Measurements from ENCODE around the gene IFRD1.
A peak's percentile ranks its signal among the peaks of the same experiment; 100 is the strongest.

The IFRD1 gene

DNA sequence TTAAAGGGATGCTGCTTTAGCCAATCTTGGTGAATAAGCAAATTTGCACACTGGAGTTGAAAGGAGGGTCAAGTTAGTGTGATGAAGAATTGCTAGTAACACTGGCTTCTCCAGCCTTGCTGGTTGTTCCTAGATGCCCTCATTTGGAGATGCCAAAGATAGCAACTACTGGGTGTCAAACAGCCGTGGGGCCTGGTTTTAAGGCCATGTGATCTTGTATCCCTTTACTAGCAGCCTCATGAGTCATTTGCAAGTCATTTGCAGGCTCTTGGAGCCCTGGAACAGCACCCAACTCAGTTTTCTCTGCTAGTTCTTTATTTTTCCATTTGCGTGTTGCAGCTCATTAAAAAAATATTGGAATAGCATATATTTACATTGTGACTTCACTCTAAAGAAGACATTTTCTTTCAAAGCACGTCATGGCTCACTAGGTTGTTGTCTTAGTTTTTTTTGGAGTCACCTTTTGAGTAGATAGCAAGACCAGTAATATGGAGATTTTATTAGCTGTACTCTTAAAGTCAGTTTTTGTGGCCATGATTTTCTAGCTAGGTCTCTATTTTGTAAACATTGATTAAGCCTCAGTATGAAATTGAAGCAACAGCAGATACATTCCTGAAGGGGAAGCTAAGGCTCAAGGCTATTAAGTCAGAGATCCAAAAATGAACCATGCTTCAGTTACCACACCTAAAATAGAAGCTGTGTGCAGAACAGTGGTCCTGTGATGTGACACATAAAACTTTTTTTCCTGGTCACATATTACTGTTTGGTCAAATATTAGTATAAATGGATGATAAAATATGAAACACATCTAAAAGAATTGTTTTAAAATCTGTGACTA lies 31.8 kb downstream of the IFRD1 start:
- DNase-seq (ENCODE audit: extremely low spot score, insufficient read length, low read depth) (no peak), FAIRE-seq (no peak)

DNA sequence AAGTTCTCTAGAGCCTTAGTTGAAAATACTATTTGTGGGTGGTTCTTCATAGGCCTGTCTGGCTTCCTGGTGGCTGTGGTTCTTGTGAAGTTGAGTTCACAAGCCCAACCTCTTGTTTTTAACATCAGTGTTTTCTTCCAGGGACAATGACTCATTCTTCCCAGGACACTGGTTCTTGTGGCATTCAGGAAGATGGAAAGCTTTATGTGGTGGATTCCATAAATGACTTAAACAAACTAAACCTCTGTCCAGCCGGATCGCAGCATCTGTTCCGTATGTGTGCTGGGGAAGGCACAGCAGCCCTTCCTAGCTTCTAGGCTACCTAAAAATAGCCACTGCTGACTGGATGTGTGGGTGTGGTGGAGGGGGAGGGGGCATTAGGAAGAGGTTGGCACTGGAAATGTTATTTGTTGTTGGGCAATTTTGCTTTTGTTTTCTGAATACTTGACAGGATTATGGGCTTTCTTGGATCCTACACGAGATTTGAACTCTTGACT lies 34.5 kb downstream of the IFRD1 start:
- DNase-seq (ENCODE audit: extremely low spot score, insufficient read length, low read depth) = no peak
- no peak for FAIRE-seq

DNA sequence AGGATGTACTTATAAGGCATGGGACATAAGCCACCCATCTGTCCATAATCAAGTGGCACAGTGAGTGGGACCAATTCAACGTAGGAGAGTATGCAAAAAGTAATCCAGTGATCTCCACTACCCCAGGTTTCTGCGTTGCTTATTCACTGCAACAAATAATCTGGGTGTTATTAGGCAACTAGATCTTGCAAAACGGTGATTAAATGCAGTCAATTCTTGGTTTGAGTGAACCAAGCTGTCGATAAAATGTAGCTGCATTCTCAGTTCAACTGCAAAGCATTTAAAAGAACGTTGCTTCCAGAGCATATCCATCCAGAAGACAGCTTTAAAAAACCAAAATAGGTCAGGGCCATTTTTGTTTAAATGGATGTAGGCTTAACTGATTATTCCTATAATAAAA lies 35.5 kb downstream of the IFRD1 start:
- DNase-seq (ENCODE audit: extremely low spot score, insufficient read length, low read depth) (no peak), FAIRE-seq (no peak)

DNA sequence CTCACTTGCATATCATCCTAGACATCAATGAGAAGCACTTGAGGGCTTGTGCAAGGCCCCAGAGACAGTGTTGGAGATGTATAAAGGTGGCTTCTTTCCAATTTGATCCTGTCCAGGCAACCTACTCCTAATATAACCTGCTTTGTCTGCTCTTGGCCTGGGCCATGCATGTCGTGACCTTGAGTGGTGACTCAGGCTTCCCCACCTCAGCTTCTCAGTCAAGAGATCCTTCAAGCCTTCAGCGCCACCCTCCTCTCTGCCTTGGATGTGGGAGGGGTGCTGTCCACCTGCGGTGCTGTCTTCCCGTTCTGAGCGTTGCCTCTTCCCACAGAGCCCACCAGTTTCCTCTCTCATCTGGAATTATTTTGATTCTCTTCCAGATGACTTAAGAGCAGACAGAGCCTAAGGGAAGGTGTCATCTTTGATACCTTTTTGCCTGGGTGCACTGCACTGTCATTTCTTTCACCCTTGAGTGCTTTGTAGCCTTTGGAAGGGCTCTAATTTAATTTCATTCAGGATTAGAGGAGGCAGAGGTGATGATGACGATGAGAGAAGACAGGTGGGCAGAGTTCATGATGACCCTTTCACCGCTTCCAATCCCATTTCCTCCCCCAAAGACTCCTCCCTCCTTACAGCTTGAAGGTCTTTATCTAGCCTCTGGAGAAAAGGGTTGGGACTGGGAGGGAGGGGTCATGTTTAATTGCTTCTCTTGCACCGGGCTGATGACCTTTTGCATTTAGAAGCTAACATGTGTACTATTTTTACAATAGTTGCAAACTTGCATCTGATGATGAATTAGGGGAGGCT lies 37.4 kb downstream of the IFRD1 start:
- DNase-seq (ENCODE audit: extremely low spot score, insufficient read length, low read depth) (no peak), FAIRE-seq (no peak)

DNA sequence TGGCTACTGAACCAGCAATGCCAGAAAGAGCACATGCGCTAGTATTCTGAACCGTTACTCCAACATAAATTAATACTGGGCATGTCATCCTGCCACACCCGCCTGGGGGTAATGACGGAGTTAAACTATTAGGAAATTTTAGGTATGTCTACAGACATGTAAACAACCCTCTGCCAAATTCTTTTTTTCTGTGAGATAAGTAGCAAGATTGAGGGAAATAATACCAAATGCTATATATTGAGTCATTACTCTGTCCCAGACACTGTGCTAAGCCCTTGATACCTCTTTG lies 37.9 kb downstream of the IFRD1 start:
- no peak for FAIRE-seq
- DNase-seq (ENCODE audit: extremely low spot score, insufficient read length, low read depth) = no peak

DNA sequence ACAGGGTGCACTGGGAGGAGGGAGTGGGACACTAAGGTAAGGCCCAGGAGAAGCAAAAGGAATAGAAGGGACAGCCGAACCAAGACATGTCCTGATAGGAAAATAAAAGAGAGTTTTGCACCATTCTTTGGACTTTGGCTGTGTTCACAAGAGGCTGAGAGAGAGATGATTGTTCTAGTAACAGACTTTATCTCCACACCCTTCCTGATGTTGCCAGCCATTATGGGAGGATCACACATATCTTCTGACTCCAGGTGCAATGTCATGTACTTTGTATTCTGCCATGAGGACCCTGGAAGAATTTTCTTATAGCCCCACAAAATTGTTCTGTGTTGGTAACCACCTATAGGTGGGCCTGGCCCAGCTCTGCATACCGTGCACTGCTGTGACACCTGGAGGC lies 41.9 kb downstream of the IFRD1 start:
- FAIRE-seq (no peak), DNase-seq (ENCODE audit: extremely low spot score, insufficient read length, low read depth) (no peak)

DNA sequence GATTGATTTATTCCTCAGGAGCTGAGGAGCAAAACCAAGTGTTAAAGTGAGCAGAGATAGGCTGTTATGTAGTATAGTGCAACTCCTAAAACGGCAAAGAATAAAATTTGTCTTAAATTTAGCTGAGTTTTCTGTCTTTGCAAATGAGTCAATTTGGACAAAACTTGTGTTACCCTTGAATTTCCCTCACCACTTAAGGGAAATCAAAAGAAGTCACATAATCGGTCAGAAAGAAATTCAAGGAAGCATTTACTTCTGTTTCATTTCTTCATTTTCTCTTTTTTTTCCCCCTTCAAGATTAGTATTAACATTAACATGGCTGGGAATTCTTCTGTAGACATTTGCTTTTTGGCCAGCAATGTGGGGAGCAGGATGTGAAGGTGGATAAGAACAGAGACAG lies 44.4 kb downstream of the IFRD1 start:
- DNase-seq (ENCODE audit: extremely low spot score, insufficient read length, low read depth) = no peak
- FAIRE-seq = no peak

DNA sequence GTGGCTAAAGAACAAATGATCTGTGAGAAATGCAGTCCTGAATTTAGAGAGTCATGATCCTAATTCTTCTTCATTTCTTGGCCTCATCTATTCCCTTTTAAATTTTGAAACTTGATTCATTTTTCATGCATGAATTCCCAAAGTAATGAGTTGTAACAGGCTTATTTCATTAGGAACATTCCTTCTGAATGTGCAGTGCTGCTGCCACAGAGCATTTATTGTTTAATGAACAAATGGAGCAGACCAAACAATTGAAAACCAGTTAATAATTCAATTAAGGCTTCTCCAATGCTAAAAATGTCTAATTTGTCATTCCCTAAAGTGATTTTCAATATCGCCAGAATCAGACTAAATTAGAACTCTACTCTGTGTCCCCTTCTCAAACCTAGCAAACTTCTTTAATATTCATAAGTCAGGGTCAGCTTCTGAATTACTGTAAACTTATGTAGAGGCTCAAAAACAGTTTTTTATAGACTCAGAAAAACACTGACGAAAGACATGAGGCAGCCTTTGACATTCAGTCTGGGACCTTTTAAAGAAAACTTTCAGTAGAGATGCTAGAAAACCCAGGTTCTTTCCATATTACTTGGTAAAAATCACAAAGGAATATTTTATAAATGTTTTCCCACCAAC lies 45.0 kb downstream of the IFRD1 start:
- DNase-seq (ENCODE audit: extremely low spot score, insufficient read length, low read depth) = no peak
- FAIRE-seq = no peak

DNA sequence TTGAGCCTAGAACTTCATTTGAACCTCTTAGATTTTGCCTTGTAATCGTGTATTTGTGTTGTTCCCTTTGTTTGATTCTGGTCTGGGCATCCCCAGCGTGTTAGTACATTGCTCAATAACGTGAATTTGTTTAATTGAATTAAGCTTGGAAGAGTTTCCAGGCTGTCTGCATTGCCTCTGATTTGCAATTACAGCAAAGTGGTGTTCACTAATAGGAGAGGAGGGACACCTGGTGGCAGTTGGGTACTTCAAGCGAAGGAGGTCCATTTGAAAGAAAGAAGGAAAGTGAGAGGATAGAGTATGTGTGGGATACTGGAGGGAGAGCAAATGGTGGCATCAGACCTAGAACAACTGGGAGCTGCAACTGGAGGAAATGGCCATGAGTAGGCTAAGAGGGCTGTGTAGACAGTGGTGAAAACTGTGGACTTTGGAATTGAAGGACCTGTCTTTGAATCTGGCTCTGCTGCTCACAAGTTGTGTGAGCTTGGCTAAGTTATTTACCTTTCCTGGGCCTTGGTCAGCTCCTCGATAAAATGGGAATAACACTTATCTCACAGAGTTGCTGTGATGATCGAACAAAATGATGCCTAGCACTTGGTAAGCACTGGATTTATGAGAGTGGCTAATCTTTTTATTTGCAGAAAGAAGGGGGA lies 45.7 kb downstream of the IFRD1 start:
- no peak for DNase-seq (ENCODE audit: extremely low spot score, insufficient read length, low read depth)
- peak; percentile 62 for FAIRE-seq

DNA sequence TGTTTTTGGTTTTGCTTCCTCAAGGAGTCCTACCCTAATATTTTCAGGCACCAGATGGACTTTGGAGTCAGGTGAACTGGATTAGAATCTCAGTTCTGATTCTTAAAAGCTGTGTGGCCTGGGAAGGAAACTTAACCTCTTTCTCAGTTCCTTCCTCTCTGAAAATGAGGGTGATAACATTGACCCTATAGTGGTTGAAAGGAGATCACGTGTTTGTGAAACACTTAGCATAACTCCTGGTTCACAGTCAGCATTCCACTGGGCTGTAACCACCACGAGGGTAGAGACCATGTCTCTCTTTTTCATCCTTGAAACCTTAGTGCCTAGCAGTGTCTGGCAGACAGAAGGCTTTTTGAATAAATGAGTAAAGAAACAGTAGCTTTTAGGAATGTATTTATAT lies 47.2 kb downstream of the IFRD1 start:
- no peak for DNase-seq (ENCODE audit: extremely low spot score, insufficient read length, low read depth)
- FAIRE-seq = peak; percentile 31

DNA sequence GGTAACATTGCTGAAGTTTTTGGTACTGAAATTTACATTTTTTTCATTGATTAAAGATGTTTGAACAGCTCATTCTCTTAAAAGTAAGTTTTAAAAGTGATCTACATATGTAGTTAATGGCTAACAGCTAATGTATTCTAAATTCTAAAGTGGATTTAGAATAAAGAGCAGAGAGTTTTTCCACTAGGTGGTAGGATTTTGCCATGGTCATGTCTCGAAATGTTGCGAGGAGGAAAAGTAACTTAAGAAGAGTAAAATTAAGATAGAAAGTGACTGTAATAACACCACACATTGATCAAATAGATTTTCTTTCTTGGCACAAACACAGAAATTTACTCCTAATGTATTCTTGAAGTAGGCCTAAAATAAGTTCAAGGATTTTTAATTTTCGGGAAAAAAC lies 50.4 kb downstream of the IFRD1 start:
- DNase-seq (ENCODE audit: extremely low spot score, insufficient read length, low read depth) = no peak
- no peak for FAIRE-seq

DNA sequence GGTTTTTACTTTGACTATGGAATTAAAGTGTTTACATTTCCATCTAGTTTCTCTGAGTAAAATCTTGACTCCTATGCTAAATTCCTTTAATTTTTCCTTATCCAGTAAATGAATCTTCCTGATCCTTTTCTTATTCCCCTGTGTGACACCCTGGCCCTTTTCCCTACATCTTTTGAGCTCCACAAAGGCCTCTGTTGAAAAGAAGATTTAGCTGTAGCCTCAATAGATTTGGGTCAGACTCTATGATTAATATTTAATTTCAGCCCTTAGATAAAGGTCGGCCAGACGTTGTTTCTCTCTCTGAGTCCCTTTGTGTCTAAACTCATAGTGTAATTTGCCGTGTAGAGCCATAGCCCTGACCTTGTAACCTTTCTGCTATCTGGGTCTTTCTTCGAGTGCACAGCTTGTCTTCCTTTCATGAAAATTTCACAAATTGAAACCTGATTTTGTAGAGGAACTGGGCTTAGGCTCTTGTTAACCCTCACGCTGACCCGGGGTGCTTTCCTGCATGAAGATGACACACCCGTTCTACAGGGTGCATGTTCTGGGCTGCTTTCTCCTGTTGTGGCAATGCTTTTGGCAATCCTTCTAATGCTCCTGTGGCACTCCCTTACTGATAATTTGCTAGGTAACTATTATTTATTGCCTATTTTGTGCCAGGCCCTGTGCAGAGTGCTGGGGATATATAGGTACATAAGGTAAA lies 51.7 kb downstream of the IFRD1 start:
- FAIRE-seq (no peak), DNase-seq (ENCODE audit: extremely low spot score, insufficient read length, low read depth) (no peak)

DNA sequence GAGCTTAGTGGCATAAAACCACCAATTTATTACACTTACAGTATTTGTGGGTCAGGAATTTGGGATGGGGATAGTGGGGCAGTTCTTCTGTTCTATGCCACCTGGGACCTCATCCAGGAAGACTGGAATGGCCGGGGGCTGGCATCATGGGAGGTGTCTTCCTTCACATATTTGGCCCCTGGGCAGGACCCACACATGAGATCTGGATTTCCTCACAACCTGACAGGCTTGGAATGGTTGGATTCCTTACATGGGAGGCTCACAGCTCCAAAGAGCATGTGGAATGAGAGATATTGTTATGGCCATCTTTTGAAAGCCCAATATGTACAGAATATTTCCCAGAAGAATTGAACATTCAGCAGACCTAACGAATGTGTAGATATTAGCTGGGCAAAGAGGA lies 52.4 kb downstream of the IFRD1 start:
- no peak for DNase-seq (ENCODE audit: extremely low spot score, insufficient read length, low read depth)
- FAIRE-seq = no peak

DNA sequence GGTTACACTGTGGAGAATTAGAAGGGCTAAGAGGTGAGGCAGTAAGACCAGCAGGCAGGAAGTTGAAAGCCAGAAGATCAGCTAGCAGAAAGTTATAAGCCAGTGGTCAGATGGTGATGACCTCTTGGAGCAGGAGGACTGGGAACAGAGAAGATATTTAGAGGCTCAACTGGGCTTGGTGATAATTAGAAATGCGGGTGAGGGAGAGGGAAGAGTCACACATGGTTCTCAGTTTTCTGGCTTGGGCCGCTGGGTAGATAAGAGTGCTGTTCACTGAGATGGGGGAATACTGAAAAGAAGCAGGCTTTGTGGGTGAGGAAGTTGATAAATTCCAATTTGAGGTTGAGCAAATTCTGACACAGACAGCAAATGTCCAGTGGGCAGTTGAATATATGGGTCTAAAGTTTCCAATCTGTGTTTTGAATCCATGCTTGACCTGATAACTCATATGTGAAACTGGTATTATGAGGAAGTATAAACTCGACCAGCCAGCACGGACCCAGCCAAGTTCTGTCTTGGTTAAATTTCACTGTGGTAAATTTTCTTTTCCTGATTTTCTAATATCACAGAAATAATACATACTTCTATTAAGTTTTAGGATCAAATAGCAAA lies 53.2 kb downstream of the IFRD1 start:
- FAIRE-seq (no peak), DNase-seq (ENCODE audit: extremely low spot score, insufficient read length, low read depth) (no peak)

DNA sequence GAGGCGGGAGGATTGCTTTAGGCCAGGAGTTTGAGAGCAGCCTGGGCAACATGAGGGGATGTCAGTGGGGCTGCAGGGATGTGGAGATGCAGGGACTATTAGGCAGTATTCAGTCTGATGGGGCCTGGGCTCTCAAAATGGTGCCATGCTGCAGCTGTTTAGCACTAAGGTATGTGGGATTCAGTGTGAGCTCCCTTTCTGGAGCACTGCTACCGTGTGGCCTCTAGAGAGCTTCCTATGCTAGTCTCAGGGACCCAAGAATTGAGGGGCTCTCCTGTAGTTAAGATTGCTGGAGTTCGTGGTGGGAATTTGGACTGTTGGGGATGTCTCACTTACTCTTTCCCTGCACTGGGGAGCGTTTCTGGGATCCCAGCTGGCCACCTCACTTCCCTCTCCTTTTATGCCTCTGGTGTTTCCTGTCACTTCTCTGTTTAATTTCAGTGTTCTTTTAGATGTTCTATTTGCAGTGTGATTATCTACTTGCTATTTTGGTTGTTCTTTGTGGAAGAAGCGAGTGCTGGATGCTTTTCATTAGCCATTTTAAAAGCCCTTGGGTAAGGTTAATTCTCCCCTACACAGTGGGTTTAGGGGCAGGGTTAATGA lies 53.9 kb downstream of the IFRD1 start:
- DNase-seq (ENCODE audit: extremely low spot score, insufficient read length, low read depth) (no peak), FAIRE-seq (no peak)

DNA sequence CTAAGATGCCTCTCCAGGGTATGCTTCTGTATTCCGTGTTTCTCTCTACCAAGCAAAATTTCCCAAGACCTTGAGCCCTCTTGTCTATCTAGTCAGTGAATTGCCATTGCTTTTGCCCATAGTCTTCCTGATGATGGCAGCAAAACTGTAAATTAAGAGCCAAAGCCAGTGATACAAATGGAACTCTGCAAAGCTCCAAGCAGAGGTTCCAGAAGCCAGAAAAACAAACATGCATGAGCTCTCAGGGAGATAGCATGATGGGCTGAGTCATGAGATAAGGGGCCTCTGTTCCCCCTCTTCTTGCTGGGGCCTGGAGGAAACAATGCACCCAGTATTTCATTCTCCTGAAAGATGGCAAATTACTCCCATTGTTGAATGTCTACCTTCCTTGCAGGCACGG lies 55.2 kb downstream of the IFRD1 start:
- DNase-seq (ENCODE audit: extremely low spot score, insufficient read length, low read depth) = no peak
- no peak for FAIRE-seq

DNA sequence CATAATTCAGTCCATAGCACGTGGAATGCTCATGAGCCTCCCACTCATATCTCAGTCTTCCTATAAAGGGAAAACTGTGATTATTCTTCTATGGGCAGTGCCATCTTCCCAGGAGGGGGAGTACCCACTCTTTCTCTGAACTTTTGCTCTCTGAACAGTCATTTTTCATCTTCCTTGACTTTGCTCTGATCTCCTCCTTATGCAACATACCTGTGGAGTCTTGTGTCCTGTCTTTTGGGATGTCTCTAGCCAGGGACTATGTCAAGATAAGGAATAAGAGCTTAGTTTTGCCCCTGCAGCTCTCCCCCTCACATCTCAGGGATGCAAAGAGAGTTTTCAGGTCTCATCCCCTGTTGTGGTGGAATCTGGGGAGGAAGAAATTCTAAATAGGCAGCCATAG lies 58.1 kb downstream of the IFRD1 start:
- DNase-seq (ENCODE audit: extremely low spot score, insufficient read length, low read depth) = no peak
- FAIRE-seq = no peak

DNA sequence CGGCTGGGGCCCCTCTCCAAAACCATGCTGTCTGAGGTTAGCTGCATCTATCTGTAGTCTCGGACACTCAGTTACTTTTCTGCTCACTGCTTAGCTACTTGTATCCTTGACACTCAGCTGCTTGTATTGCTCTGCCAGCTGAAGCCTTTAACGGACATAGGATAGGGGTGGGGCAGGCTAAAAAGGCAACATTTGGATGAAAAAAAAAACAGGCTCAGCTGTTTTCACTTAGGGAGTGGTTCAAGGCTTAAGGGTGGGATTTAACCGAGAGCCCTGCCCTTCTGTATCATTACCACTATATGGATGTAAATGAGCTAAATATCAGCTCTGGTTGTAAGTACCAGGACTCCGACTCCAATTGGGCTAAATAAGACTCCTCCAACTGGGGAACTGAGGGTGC lies 59.1 kb downstream of the IFRD1 start:
- DNase-seq (ENCODE audit: extremely low spot score, insufficient read length, low read depth) = no peak
- FAIRE-seq = no peak

DNA sequence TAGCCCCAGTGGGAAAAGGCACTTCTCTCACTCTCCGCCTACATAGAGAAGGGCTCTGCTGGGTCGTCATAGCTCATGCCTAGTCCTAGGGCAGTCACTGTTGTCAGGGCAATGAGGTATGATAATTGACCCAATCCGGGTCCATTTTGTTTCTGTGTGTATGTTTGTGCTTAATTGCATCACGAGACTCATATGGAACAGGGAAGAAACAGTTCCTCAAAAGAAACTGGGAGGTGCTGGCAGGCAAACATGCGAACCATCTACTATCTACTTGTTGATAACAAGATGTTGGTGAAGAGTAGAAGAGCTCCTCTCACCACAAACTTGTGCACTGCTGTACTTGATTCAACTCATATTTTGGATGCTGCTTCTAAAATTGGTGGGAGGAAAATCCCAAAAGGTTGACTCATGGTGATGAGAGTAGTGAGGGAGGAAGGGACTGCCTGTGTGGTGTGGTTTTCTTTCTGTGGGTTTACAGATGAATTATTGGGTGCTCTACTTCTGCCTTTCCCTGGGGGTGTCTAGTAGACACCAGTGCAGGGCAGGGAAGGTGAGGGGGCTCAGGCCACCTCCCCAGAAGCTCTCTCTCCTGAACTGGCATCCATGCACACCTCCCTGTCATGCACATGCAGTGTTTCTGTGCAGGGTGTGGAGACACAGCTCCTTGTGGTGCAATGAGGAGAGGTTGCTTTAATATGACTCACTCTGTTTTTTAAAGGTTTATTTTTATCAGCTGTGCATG lies 59.9 kb downstream of the IFRD1 start:
- DNase-seq (ENCODE audit: extremely low spot score, insufficient read length, low read depth) (no peak), FAIRE-seq (no peak)
